ENCODE results near the gene DPH1. TPM values are rescaled to one million over a fixed set of nuclear protein-coding genes. Genes with fewer than 3 reads are reported as not detected.

The DPH1 gene
- total and polyA plus RNA-seq, 2 of the 4 experiments (the other 2 are of a cell fraction), result 24.4 to 49.9 TPM

DNA sequence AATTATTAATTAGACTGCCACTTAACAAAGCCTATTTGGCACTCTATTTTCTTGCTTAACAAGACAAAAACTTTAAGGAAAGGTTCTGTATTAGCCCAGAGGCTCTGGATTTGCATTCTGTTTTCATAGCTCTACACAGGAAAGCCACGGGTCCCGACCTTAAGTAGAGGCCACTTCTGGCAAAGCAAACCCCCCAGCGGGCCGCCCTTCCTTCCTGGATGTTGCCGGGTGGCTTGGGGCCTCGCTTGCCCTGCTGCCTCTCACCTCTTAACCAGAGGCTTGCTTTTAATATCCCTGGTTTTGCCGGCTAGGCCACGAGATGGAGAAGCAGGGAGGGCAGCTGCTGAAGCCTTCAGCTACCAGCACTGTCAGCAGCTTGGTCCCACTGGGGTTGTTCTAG, 9.2 kb upstream of the DPH1 start:
- DNase-seq, result no peak
- Histone ChIP-seq H3K79me1 (ENCODE audit: low read depth in 1 of 2, low read length in 2 of 2) (no peaks in the 10 kb centered on the region), H4K5ac (ENCODE audit: low read depth, low read length) (no peak overlapping the region), H2BK120ac (ENCODE audit: low read depth, low read length) (no peak overlapping the region), H3K9me1 (ENCODE audit: insufficient read depth, low read length) (no peaks in the 10 kb centered on the region), H3K27me3 (ENCODE audit: control insufficient read depth, insufficient read depth, low read length) (peaks cover 85% of the 10 kb centered on the region), H3K18ac (ENCODE audit: low read depth, low read length) (no peak overlapping the region), H2BK20ac (ENCODE audit: low read depth, low read length) (no peak overlapping the region), H2AK5ac (ENCODE audit: low read depth, low read length) (no peak overlapping the region), H3K9me3 (ENCODE audit: control insufficient read depth, insufficient read depth, low read length) (no peaks in the 10 kb centered on the region), H3K56ac (ENCODE audit: extremely low read depth, insufficient read depth, low read length) (no peak overlapping the region), H3K23ac (ENCODE audit: low read depth, low read length) (no peak overlapping the region), H3K4ac (ENCODE audit: low read depth, low read length) (no peak overlapping the region), H3K4me3 (ENCODE audit: insufficient read depth, low read depth, low read length) (no peak overlapping the region), H3K4me1 (ENCODE audit: control insufficient read depth, insufficient read depth, low read length) (peaks cover 1% of the 10 kb centered on the region; the same call in 1 of the 2 replicates), H2AK9ac (replicated peaks; ENCODE audit: low read depth, low read length, poor library complexity) (no peak overlapping the region), H4K20me1 (ENCODE audit: insufficient read depth, low read length) (no peaks in the 10 kb centered on the region; the same call in 1 of the 2 replicates), H2BK5ac (ENCODE audit: low read depth, low read length, poor library complexity, severe bottlenecking) (no peak overlapping the region), H3K36me3 (ENCODE audit: control insufficient read depth, insufficient read depth, low read length) (no peaks in the 10 kb centered on the region), H3K27ac (ENCODE audit: insufficient read depth, low read length) (no peak overlapping the region), H2BK15ac (ENCODE audit: low read depth, low read length) (no peak overlapping the region), H3K14ac (replicated peaks; ENCODE audit: low read depth, low read length) (no peak overlapping the region), H4K8ac (ENCODE audit: low read depth in 2 of 2, low read length in 2 of 2) (no peak overlapping the region), H4K91ac (ENCODE audit: insufficient read depth, low read depth, low read length) (no peak overlapping the region), H3K4me2 (ENCODE audit: low read depth, low read length) (no peak overlapping the region), H3K9ac (ENCODE audit: low read depth, low read length) (no peak overlapping the region), H2AFZ (replicated peaks; ENCODE audit: low read length, poor library complexity) (no peak overlapping the region)
- 44% methylated on average over 6 of the region's 8 CpGs; no CpG with 5 or more reads in 1 of the 2 experiments for WGBS, 2 experiments (ENCODE audit: extremely low coverage in 2 of 2, insufficient read length in 1 of 2)
- dilution Hi-C loops (cut with HindIII; ENCODE audit: low sequenced_read_pairs, unreplicated experiment) (no loop called here), in situ Hi-C loops (cut with MboI; ENCODE audit: low sequenced_read_pairs) (no loop called here), intact Hi-C loops (cut with micrococcal nuclease) (no loop called here)
- BruUV-seq (replicated peaks), result no TSS peak
- CTCF ChIA-PET, result interaction anchor here (1.0 kb wide), 1 partner anchor 8 kb away, joined by 5 read pairs; no protein-coding TSS in a partner anchor
- no peak for ATAC-seq (ENCODE audit: low read depth)
- POLR2A ChIA-PET (ENCODE audit: unreplicated experiment), result no interaction called here
- TF ChIP-seq SMC3 (IDR thresholded peaks at IDR 0.05; ENCODE audit: low read depth, low read length), result no peak
- no peak for TF ChIP-seq BHLHE40 (IDR thresholded peaks at IDR 0.05; ENCODE audit: low read depth, low read length)
- TF ChIP-seq FOS (IDR thresholded peaks at IDR 0.05; ENCODE audit: low read depth, low read length), result no peak
- TF ChIP-seq MAZ (IDR thresholded peaks at IDR 0.05; ENCODE audit: borderline replicate concordance, low read depth, low read length), result no peak
- TF ChIP-seq, protein P1, sequence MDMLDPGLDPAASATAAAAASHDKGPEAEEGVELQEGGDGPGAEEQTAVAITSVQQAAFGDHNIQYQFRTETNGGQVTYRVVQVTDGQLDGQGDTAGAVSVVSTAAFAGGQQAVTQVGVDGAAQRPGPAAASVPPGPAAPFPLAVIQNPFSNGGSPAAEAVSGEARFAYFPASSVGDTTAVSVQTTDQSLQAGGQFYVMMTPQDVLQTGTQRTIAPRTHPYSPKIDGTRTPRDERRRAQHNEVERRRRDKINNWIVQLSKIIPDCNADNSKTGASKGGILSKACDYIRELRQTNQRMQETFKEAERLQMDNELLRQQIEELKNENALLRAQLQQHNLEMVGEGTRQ (IDR thresholded peaks at IDR 0.05; ENCODE audit: low read depth, low read length), result no peak
- no peak for TF ChIP-seq RFX5 (IDR thresholded peaks at IDR 0.05; ENCODE audit: low read depth, low read length)
- TF ChIP-seq POLR2A (IDR thresholded peaks at IDR 0.05; ENCODE audit: low read depth, low read length), result no peak
- no peak for TF ChIP-seq CHD1 (IDR thresholded peaks at IDR 0.05; ENCODE audit: low read depth, low read length)
- no peak for TF ChIP-seq CEBPB (IDR thresholded peaks at IDR 0.05; ENCODE audit: low read depth, low read length)
